HepG2 (cell line): ENCODE results near the gene ANKRD11. TPM values are rescaled to one million over a fixed set of nuclear protein-coding genes. Genes with fewer than 3 reads are reported as not detected.

Experiments used
- ATAC-seq: fragments of 200-7000 bp; cut with Tn5 transposase; 3 replicates; pipeline ENCODE4 v1.9.1; 2020; ENCODE audit warnings: mild to moderate bottlenecking, moderate library complexity
- BruUV-seq: library from RNA; stranded (reverse); fragments of 400-500 nt; replicated peaks from 2 replicates; lab custom pipeline; 2021; lab: Mats Ljungman, UMichigan
- CTCF ChIA-PET: fragments of 300-600 bp; formaldehyde crosslinking; extraction: SDS; loops from one replicate; lab custom pipeline; 2021; ENCODE audit warnings: low total read pairs, inconsistent platforms, low intra/inter-chr PET ratio; lab: Yijun Ruan, JAX
- POLR2A ChIA-PET: fragments of 350-600 bp; sonication (Branson Sonifier 250); formaldehyde crosslinking; loops from one replicate; lab custom pipeline; 2020; ENCODE audit warnings: antibody characterized with exemption, inconsistent platforms; lab: Yijun Ruan, JAX
- DNase-seq: peaks from one replicate; pipeline ENCODE4 v3.0.0-alpha.2; 2015; ENCODE audit warnings: low spot score
- FAIRE-seq: peaks from 3 replicates; lab custom pipeline; 2011; peaks lifted over from hg19 to GRCh38; lab: Jason Lieb, UNC
- H2AFZ ChIP-seq: one replicate; pipeline ENCODE4 v1.6.1; 2011; ENCODE audit warnings: low read length, inconsistent platforms
- H3K27ac ChIP-seq: fragments of 300-600 bp; 3 replicates; pipeline ENCODE4 v1.8.0; 2011; ENCODE audit warnings: mixed run types, mild to moderate bottlenecking, mixed read lengths, low read length, inconsistent platforms; ENCODE audit not compliant: insufficient read depth; ENCODE audit errors: extremely low read length
- H3K27me3 ChIP-seq, 2 experiments: fragments of 200-600 bp in 1 of 2; 2 replicates in 1 of 2; 3 replicates in 1 of 2; pipeline versions ENCODE4 v1.6.0 to v1.8.0; 2011; ENCODE audit warnings: low read length in 2 of 2, mild to moderate bottlenecking in 2 of 2, moderate library complexity in 2 of 2, inconsistent platforms in 1 of 2; ENCODE audit not compliant: insufficient read depth in 2 of 2, control insufficient read depth in 1 of 2
- H3K36me3 ChIP-seq, 2 experiments: fragments of 200-600 bp in 1 of 2; replicated peaks in 1 of 2; 2 replicates in 1 of 2; 3 replicates in 1 of 2; pipeline versions ENCODE4 v1.5.1 to v1.8.0; 2011; ENCODE audit warnings: low read length in 2 of 2, inconsistent platforms in 1 of 2; ENCODE audit not compliant: insufficient read depth in 2 of 2, control insufficient read depth in 1 of 2
- H3K4me1 ChIP-seq: 2 replicates; pipeline ENCODE4 v1.5.1; 2012; ENCODE audit warnings: low read length, inconsistent platforms; ENCODE audit not compliant: insufficient read depth
- H3K4me2 ChIP-seq: 2 replicates; pipeline ENCODE4 v1.6.0; 2011; ENCODE audit warnings: low read depth, low read length, inconsistent platforms
- H3K4me3 ChIP-seq, 3 experiments: fragments of 200-600 bp in 1 of 3; sonication (generic), shearing (Covaris generic) in 1 of 3; replicated peaks in 1 of 3; 2 replicates each; pipeline ENCODE4 v1.5.1; 2011 to 2016; ENCODE audit warnings: low read length in 3 of 3, inconsistent platforms in 2 of 3, low read depth in 2 of 3, mild to moderate bottlenecking in 2 of 3, control low read depth in 1 of 3, mixed read lengths in 1 of 3; ENCODE audit not compliant: insufficient read depth in 1 of 3
- H3K79me2 ChIP-seq: one replicate; pipeline ENCODE4 v1.6.1; 2011; ENCODE audit warnings: low read length, inconsistent platforms; ENCODE audit not compliant: insufficient read depth
- H3K9ac ChIP-seq: 2 replicates; pipeline ENCODE4 v1.6.0; 2011; ENCODE audit warnings: mild to moderate bottlenecking, low read depth, low read length, inconsistent platforms; ENCODE audit not compliant: insufficient read depth
- H3K9me3 ChIP-seq: 2 replicates; pipeline ENCODE4 v1.5.1; 2012; ENCODE audit warnings: mild to moderate bottlenecking, low read length
- H4K20me1 ChIP-seq: 2 replicates; pipeline ENCODE4 v1.6.0; 2011; ENCODE audit warnings: inconsistent platforms, mild to moderate bottlenecking, low read length, moderate library complexity; ENCODE audit not compliant: insufficient read depth
- AGO2 ChIP-seq: fragments of 200-400 bp; formaldehyde crosslinking; optimal IDR thresholded peaks from 2 replicates; pipeline ENCODE3; 2017; ENCODE audit warnings: mild to moderate bottlenecking, low read depth, low read length, moderate library complexity
- CBX2 ChIP-seq, 2 experiments: fragments of 200-600 bp in 1 of 2; sonication (generic); formaldehyde crosslinking in 1 of 2; IDR thresholded peaks; 2 replicates each; pipeline versions ENCODE4 v1.7.0 to v1.8.1; 2018 to 2022; ENCODE audit warnings: low read depth in 2 of 2, low read length in 1 of 2, mild to moderate bottlenecking in 1 of 2, missing genetic modification reagents in 1 of 2
- MIER2 ChIP-seq: IDR thresholded peaks from 2 replicates; pipeline ENCODE4 v1.6.1; 2016; ENCODE audit warnings: missing biosample characterization, missing genetic modification reagents
- SKI ChIP-seq: fragments of 450-650 bp; IDR thresholded peaks from one replicate; pipeline ENCODE4 v1.6.1; 2018; ENCODE audit warnings: mild to moderate bottlenecking; ENCODE audit not compliant: partially characterized antibody
- SOX6 ChIP-seq, 2 experiments: fragments of 450-650 bp in 1 of 2; sonication (generic) in 1 of 2; formaldehyde crosslinking in 1 of 2; IDR thresholded peaks; 2 replicates each; pipeline versions ENCODE4 v1.4.0 to v1.6.1; 2017 to 2020; ENCODE audit warnings: antibody characterized with exemption in 1 of 2, mild to moderate bottlenecking in 1 of 2, missing genetic modification reagents in 1 of 2
- ZBTB33 ChIP-seq: sonication (generic); formaldehyde crosslinking; IDR thresholded peaks from 2 replicates; pipeline ENCODE4 v1.4.0; 2020; ENCODE audit warnings: missing genetic modification reagents
- ZNF687 ChIP-seq: sonication (generic); formaldehyde crosslinking; IDR thresholded peaks from 2 replicates; pipeline ENCODE4 v1.5.1; 2020; ENCODE audit warnings: mild to moderate bottlenecking, missing genetic modification reagents, moderate library complexity
- ZNF691 ChIP-seq: sonication (generic); formaldehyde crosslinking; IDR thresholded peaks from 2 replicates; pipeline ENCODE4 v1.4.0; 2020; ENCODE audit warnings: missing genetic modification reagents, low read depth, mild to moderate bottlenecking, borderline replicate concordance
- WGBS: methylation state at CpG from one replicate; pipeline ENCODE4 v1.1.6; 2017; ENCODE audit warnings: low lambda C conversion rate; 5-methylcytosine and 5-hydroxymethylcytosine counted together
- in situ Hi-C: cut with HindIII; loops from 2 replicates; pipeline ENCODE4 v1.10.0; 2017; ENCODE audit warnings: low pct_unique_long_range_greater_than_20kb; ENCODE audit not compliant: extremely low pct_ligation_motif_present
- intact Hi-C: fragments of 100-400 bp; cut with micrococcal nuclease; formaldehyde crosslinking; loops from one replicate; pipeline ENCODE4 v1.10.0; 2022; ENCODE audit not compliant: unreplicated experiment
- polyA plus RNA-seq, 8 experiments: library from polyadenylated mRNA; depleted of rRNA in 3 of 8; stranded (reverse) in 7 of 8; unstranded in 1 of 8; fragments of >200 nt; fragmentation: Illumina TruSeq in 4 of 8; extraction: Trizol in 4 of 8; gene quantifications; 2 replicates each; pipeline versions ENCODE4 v1.2.1 to v1.2.3, GENCODE V29; 2011 to 2016; ENCODE audit warnings: low read depth in 4 of 8, missing spikeins in 1 of 8, mixed read lengths in 1 of 8; ENCODE audit not compliant: insufficient read depth in 1 of 8
- total RNA-seq, 5 experiments: library from RNA; depleted of rRNA; stranded (reverse); fragments of >200 nt; fragmentation: Illumina TruSeq; extraction: Trizol; gene quantifications; 2 replicates each; pipeline ENCODE4 v1.2.3, GENCODE V29; 2016; ENCODE audit warnings: low read depth in 1 of 5

The ANKRD11 gene
- total and polyA plus RNA-seq, 2 of the 13 experiments (the other 11 are each of a cell fraction or from before 2014, with no cell fraction given): 21.4 to 38.4 TPM

GRCh38 chr16:89380681-89381080 lies 109.7 kb downstream of the ANKRD11 start (continued):
- TF ChIP-seq CBX2 (IDR thresholded peaks at IDR 0.05; ENCODE audit: low read depth, low read length) (no peak), CBX2 (CRISPR knock-in tag; IDR thresholded peaks at IDR 0.05; ENCODE audit: low read depth) (no peak), ZNF691 (CRISPR knock-in tag) (no peak), MIER2 (CRISPR knock-in tag) (no peak), SKI (no peak)

GRCh38 chr16:89378947-89379771 lies 111.2 kb downstream of the ANKRD11 start:
- peaks cover 100% of the 10 kb centered on the region for H4K20me1 ChIP-seq
- H2AFZ ChIP-seq: no peak overlapping the region
- peaks cover 2% of the 10 kb centered on the region in 2 experiments; a peak in 4 of 5 replicates for H3K36me3 ChIP-seq
- POLR2A ChIA-PET: no interaction called here
- intact Hi-C loops (no loop called here), in situ Hi-C loops (no loop called here)
- DNase-seq (no peak), FAIRE-seq (no peak), ATAC-seq (no peak)
- H3K4me1 ChIP-seq: peaks cover 59% of the 10 kb centered on the region
- 93% methylated on average over 29 of the region's 29 CpGs for WGBS
- no TSS peak for BruUV-seq
- TF ChIP-seq ZBTB33 (0 out of 2 replicates have a peak, but pooled peaks have one; percentile 6), SOX6 (IDR thresholded peaks at IDR 0.05) (no peak), SOX6 (CRISPR knock-in tag; IDR thresholded peaks at IDR 0.05) (no peak), ZNF687 (CRISPR knock-in tag) (peak; percentile 18; the same call in 1 of the 2 replicates), AGO2 (peak; percentile 80)
- CTCF ChIA-PET: no interaction called here
- H3K79me2 ChIP-seq: peaks cover 98% of the 10 kb centered on the region
- H3K4me2 ChIP-seq: no peak overlapping the region
- no peak overlapping the region for H3K27ac ChIP-seq
- no peaks in the 10 kb centered on the region for H3K27me3 ChIP-seq
- H3K9ac ChIP-seq: no peak overlapping the region
- H3K9me3 ChIP-seq: no peaks in the 10 kb centered on the region
- no peak overlapping the region for H3K4me3 ChIP-seq
